Stimulated activated CD4-positive, alpha-beta T cell treated with anti-CD3 and anti-CD28 coated beads, Interleukin-15, amount 100 ng/mL, for 24 hours (primary cell): ENCODE results near the gene ADARB1.

ENCODE experiments used
- DNase-seq: peaks from one replicate; pipeline ENCODE4 v3.0.0-alpha.2; 2020

Gene ADARB1

DNA sequence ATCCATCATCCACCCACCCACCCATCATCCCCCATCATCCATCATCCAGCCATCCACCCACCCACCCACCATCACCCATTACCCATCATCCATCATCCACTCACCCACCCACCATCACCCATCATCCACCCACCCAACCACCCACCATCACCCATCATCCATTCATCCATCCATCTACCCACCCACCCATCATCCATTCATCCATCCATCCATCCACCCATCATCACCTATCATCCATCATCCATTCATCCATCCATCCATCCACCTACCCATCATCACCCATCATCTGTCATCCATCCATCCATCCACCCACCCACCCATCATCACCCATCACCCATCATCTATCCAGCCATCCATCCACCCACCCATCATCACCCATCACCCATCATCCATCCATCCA is 81.5 kb downstream of the ADARB1 start:
- no peak for DNase-seq

GRCh38 chr21:45156459-45156858 is 82.1 kb downstream of the ADARB1 start:
- no peak for DNase-seq

GRCh38 chr21:45157932-45158331 is 83.6 kb downstream of the ADARB1 start:
- DNase-seq: no peak

- DNase-seq: no peak
These were observed 84.4 kb downstream of the ADARB1 start for GRCh38 chr21:45158491-45159423.

DNA sequence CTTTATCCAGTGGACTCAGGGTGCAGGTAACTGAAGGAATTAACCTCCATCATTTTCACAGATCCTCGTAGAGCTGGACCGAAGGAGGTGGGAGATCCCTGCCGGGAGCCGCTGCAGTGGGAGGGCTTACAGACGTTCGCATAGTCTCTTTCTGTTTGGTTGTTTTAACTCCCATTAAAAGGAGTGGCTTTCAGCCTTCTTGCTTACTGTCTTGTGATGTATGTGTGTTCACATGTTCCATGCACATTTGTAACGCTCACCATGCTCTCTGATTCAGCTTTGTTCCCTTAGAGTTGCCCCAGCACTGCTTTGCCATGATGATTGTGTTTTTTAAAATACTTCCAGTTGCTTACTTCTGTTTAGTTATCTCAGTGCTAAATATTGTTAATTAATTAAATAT is 85.8 kb downstream of the ADARB1 start:
- DNase-seq: no peak

DNA sequence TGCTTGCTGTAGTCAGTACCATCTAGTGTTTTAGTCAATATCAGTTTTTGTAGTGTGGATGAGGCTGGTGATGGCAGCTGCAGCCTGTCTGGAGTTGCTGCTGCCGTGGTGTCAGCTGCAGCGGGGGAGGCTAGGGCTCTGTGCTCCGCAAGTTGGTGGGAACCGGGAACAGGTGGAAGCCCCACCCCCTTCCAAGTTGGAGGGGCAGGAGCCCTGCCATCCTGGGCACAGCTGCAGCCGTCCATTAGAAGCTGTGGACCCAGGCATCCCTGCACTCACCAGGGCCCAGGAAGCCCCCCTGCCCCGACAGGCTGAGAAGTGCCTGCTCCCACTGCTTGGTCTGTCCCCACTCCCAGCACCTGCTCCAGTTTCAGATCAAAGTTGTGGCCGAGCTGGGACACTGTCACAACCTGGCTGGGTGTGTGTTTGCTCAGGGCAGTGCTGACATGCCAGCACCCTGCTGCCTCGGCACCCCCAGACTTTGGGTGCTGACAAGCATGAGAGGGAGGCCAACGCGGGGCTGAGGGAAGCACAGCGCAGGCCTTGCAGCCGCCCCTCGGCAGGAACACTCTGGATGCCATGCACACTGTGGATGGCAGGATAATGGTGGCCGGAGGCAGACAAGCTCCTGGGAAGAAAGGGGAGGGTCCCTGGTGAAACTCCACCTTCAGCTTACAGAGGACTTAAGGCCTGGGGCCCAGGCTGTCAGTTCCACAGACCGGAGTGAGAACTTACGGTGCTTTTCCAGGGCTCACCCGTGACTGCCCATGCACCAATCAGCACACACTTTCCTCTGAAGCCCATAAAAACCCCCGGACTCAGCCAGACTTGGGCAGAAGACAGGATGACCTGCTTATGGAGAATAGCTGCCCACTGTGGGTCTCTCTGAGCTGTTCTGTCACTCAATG is 86.9 kb downstream of the ADARB1 start:
- DNase-seq: no peak

- no peak for DNase-seq
These were observed 87.7 kb downstream of the ADARB1 start for GRCh38 chr21:45162115-45162514.

DNA sequence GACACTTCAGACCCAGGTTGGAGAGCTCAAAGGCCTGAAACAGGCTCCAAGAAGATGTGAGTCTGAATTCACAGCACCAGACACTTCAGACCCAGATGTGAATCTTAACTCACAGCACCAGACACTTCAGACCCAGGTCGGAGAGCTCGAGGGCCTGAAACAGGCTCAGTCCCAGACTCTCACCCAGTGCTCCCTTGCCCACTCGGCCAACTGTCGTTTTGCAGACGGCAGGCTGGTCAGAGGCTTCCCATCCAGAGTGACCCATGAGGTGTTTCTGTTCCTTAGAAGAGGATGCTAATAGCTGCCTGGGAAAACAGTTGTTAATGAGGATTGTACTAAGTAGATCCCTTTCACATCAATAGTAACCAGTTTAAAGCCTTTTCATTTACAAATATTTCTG is 88.4 kb downstream of the ADARB1 start:
- DNase-seq: no peak

GRCh38 chr21:45163413-45164123 is 89.2 kb downstream of the ADARB1 start:
- DNase-seq: no peak

GRCh38 chr21:45164124-45164511 is 89.7 kb downstream of the ADARB1 start:
- DNase-seq: no peak

- no peak for DNase-seq
These were observed 90.5 kb downstream of the ADARB1 start for GRCh38 chr21:45164838-45165237.

GRCh38 chr21:45166931-45167330 is 92.6 kb downstream of the ADARB1 start:
- no peak for DNase-seq

- DNase-seq: no peak
These were observed 93.4 kb downstream of the ADARB1 start for GRCh38 chr21:45167796-45168222.

GRCh38 chr21:45168522-45168921 is 94.1 kb downstream of the ADARB1 start:
- DNase-seq: no peak

GRCh38 chr21:45169001-45169400 is 94.6 kb downstream of the ADARB1 start:
- no peak for DNase-seq

DNA sequence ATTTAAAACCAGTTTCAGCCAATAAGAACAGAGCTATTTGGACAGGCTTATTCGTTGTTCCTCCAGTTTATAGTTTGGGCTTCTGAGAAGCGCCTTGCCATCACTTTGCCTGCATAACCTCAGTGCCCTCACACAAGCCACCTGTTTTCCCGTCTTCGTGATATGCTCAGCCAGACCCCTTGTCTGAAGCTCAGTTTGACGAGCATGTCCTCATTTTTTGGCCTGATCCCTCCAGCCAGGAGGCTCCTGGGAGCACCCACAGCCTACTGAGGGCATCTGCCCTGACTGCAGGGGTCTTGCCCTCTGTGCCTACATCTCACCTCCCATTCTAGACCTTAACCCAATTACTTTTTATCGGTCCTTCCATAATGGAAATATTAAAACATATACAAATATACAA is 95.3 kb downstream of the ADARB1 start:
- DNase-seq: no peak

- no peak for DNase-seq
These were observed 96.6 kb downstream of the ADARB1 start for GRCh38 chr21:45170987-45171386.

DNA sequence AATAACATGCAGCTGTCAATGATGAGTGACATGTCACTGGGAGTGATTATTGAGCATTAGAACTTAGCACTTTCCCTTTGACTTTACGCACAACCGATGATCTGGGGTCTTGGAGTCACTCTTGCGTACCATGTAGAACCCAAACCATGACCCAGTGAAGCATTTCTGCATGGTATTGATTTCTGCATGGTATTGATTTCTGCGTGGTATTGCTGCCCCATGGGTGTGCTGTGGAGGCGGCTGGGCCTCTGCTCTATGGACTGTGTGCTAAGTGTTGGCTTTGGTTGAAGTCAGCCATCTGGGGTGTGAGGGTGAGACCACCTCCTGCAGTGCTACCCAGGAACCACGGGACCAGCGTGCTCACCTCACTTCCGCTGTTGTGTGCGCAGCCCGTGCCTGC is 98.0 kb downstream of the ADARB1 start:
- no peak for DNase-seq

DNA sequence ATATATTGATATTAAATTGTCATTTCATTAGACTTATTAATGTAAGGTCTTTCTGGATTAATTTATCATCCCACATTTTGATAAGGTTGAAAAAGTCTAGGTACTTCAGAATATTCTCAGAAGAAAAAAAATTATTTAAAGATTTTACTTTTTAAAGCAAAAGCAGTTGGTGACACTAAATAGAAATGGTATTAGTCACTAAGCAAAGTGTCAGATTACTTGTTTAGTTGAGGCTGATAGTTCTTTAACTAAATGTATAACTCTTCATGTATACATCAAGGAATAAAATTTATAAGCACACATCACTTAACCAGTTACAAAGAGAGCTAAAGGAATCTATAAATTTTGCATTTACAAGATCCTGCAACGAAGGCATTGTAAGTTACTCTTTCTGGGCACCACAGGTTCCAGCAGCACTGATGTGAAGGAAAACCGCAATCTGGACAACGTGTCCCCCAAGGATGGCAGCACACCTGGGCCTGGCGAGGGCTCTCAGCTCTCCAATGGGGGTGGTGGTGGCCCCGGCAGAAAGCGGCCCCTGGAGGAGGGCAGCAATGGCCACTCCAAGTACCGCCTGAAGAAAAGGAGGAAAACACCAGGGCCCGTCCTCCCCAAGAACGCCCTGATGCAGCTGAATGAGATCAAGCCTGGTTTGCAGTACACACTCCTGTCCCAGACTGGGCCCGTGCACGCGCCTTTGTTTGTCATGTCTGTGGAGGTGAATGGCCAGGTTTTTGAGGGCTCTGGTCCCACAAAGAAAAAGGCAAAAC is 101.1 kb downstream of the ADARB1 start:
- DNase-seq: no peak

GRCh38 chr21:45176141-45176540 is 101.8 kb downstream of the ADARB1 start:
- DNase-seq: no peak

- DNase-seq: no peak
These were observed 102.7 kb downstream of the ADARB1 start for GRCh38 chr21:45177039-45177438.

GRCh38 chr21:45178070-45178608 is 103.8 kb downstream of the ADARB1 start:
- no peak for DNase-seq
